ENCODE results near the gene MNX1. TPM values are rescaled to one million over a fixed set of nuclear protein-coding genes. Genes with fewer than 3 reads are reported as not detected.

The MNX1 gene
- total RNA-seq, 2 experiments from 2014 or later, result 4.4 to 4.7 TPM

DNA sequence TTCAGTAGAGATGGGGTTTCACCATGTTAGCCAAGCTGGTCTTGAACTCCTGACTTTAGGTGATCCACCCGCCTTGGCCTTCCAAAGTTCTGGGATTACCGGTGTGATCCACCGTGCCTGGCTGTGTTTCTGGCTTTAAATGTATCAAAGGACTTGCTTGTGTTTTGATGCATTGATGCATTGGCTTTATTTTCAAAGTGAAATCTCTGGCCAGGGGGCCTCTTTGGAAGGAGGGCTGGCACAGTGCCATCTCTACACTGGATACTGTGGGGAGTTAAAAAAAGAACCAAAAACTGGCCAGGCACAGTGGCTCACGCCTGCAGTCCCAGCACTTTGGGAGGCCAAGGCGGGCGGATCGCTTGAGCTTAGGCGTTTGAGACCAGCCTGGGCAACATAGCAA, 16.0 kb downstream of the MNX1 start:
- Histone ChIP-seq H3K36me3 (ENCODE audit: insufficient read depth, low read length) (no peaks in the 10 kb centered on the region), H3K4me1 (ENCODE audit: insufficient read depth, low read length, poor library complexity, severe bottlenecking) (peaks cover 3% of the 10 kb centered on the region), H3K9me3 (ENCODE audit: low read length) (no peaks in the 10 kb centered on the region), H4K20me1 (ENCODE audit: insufficient read depth, low read length) (no peaks in the 10 kb centered on the region), H3K9me2 (ENCODE audit: insufficient read depth, low read length) (no peaks in the 10 kb centered on the region), H3K4me3 (ENCODE audit: low read depth, low read length, poor library complexity, severe bottlenecking) (no peak overlapping the region), H3K27ac (ENCODE audit: low read depth, low read length, poor library complexity, severe bottlenecking) (no peak overlapping the region), H2AFZ (ENCODE audit: low read length) (no peak overlapping the region), H3K79me2 (ENCODE audit: insufficient read depth, low read depth, low read length) (no peaks in the 10 kb centered on the region), H3K4me2 (ENCODE audit: low read length) (no peak overlapping the region)
- BruUV-seq (replicated peaks), result no TSS peak
- intact Hi-C loops (cut with micrococcal nuclease; ENCODE audit: unreplicated experiment), result no loop called here
- ChIA-PET CTCF (ENCODE audit: unreplicated experiment) (no interaction called here), POLR2A (no interaction called here)
- DNase-seq (ENCODE audit: low spot score), result no peak
- TF ChIP-seq, protein P1, sequence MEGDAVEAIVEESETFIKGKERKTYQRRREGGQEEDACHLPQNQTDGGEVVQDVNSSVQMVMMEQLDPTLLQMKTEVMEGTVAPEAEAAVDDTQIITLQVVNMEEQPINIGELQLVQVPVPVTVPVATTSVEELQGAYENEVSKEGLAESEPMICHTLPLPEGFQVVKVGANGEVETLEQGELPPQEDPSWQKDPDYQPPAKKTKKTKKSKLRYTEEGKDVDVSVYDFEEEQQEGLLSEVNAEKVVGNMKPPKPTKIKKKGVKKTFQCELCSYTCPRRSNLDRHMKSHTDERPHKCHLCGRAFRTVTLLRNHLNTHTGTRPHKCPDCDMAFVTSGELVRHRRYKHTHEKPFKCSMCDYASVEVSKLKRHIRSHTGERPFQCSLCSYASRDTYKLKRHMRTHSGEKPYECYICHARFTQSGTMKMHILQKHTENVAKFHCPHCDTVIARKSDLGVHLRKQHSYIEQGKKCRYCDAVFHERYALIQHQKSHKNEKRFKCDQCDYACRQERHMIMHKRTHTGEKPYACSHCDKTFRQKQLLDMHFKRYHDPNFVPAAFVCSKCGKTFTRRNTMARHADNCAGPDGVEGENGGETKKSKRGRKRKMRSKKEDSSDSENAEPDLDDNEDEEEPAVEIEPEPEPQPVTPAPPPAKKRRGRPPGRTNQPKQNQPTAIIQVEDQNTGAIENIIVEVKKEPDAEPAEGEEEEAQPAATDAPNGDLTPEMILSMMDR (conservative IDR thresholded peaks at IDR 0.05; ENCODE audit: low read length), result no peak
- TF ChIP-seq EZH2phosphoT487 (IDR thresholded peaks at IDR 0.05; ENCODE audit: borderline replicate concordance, low read depth, low read length), result no peak

DNA sequence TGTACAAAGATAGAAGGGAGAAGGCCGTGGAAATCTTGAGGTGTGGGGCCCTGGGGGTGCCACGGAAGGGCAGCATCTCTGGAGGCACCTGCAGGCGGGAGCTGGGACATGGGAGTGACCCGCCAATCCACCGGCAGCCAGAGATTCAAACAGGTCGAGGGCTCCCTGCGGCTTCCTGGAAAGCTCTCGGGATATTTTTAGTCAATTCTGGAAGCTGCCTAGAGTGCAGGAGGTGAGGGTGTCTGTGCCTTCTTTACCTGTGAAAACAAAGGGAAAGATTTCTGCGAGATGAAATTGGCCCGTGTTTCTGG, 16.6 kb downstream of the MNX1 start:
- Histone ChIP-seq H3K79me2 (ENCODE audit: insufficient read depth, low read depth, low read length) (no peaks in the 10 kb centered on the region), H4K20me1 (ENCODE audit: insufficient read depth, low read length) (no peaks in the 10 kb centered on the region), H3K9me2 (ENCODE audit: insufficient read depth, low read length) (no peaks in the 10 kb centered on the region), H3K27ac (ENCODE audit: low read depth, low read length, poor library complexity, severe bottlenecking) (no peak overlapping the region), H3K4me2 (ENCODE audit: low read length) (no peak overlapping the region), H3K9me3 (ENCODE audit: low read length) (no peaks in the 10 kb centered on the region), H3K4me1 (ENCODE audit: insufficient read depth, low read length, poor library complexity, severe bottlenecking) (peaks cover 3% of the 10 kb centered on the region), H3K36me3 (ENCODE audit: insufficient read depth, low read length) (no peaks in the 10 kb centered on the region), H3K4me3 (ENCODE audit: low read depth, low read length, poor library complexity, severe bottlenecking) (no peak overlapping the region), H2AFZ (ENCODE audit: low read length) (no peak overlapping the region)
- TF ChIP-seq, protein P1 (conservative IDR thresholded peaks at IDR 0.05; ENCODE audit: low read length), result no peak
- TF ChIP-seq EZH2phosphoT487 (IDR thresholded peaks at IDR 0.05; ENCODE audit: borderline replicate concordance, low read depth, low read length), result no peak
- DNase-seq (ENCODE audit: low spot score), result no peak
- ChIA-PET CTCF (ENCODE audit: unreplicated experiment) (no interaction called here), POLR2A (no interaction called here)
- no TSS peak for BruUV-seq (replicated peaks)
- intact Hi-C loops (cut with micrococcal nuclease; ENCODE audit: unreplicated experiment), result no loop called here

DNA sequence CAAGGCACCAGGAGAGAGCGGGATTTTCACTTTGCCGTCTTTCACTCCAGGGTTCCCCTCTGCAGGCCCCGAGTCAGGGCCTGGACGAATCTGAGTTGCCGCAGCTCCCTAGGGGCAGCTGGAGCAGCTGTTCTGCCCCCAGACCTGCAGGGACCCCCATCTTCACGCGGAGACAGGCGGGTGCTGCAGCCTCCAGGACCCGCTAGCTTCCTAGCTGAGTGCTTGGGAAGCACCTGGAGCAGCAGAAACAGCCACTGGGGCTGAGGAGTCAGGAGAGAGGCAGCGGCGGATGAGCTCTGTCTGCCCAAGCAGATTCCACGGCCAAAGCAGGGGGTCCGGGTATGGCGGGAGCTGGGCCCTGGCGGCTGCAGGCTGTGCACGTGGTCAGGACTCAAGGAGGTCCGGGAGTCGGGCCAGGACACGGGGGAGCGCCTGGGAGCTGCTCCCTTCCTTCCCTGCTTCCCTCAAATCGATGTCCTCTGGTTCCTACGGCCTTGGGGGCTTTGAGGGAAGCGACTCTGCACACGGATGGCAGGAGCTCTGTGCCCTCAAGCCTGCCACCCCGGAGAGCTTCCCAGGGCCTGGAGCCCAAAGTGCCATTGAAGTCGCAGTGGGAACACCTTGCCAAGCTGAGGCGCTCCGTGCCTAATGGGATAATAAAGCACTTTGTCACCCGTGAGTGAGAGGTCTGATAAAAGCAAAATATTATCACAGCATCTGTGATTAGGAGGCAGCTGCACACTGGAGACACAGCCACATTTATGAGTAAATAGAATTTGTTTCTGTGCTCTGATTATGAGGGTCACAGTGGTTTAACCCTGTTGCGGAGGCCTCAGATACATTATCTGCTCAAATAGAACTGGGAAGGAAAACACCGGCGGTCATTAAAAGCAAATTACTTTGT, 17.2 kb downstream of the MNX1 start:
- Histone ChIP-seq H3K79me2 (ENCODE audit: insufficient read depth, low read depth, low read length) (no peaks in the 10 kb centered on the region), H3K9me2 (ENCODE audit: insufficient read depth, low read length) (no peaks in the 10 kb centered on the region), H3K4me3 (ENCODE audit: low read depth, low read length, poor library complexity, severe bottlenecking) (no peak overlapping the region), H3K27ac (ENCODE audit: low read depth, low read length, poor library complexity, severe bottlenecking) (no peak overlapping the region), H3K36me3 (ENCODE audit: insufficient read depth, low read length) (no peaks in the 10 kb centered on the region), H3K9me3 (ENCODE audit: low read length) (no peaks in the 10 kb centered on the region), H3K4me1 (ENCODE audit: insufficient read depth, low read length, poor library complexity, severe bottlenecking) (peaks cover 3% of the 10 kb centered on the region), H4K20me1 (ENCODE audit: insufficient read depth, low read length) (no peaks in the 10 kb centered on the region), H3K4me2 (ENCODE audit: low read length) (no peak overlapping the region), H2AFZ (ENCODE audit: low read length) (no peak overlapping the region)
- ChIA-PET CTCF (ENCODE audit: unreplicated experiment) (interaction anchor here (0.7 kb wide), 1 partner anchor 17 kb away, joined by 4 read pairs; the partner anchor contains the start of gene MNX1), POLR2A (interaction anchor here (0.7 kb wide), 1 partner anchor 72 kb away, joined by 3 read pairs; no protein-coding TSS in a partner anchor)
- intact Hi-C loops (cut with micrococcal nuclease; ENCODE audit: unreplicated experiment), result no loop called here
- no peak for TF ChIP-seq EZH2phosphoT487 (IDR thresholded peaks at IDR 0.05; ENCODE audit: borderline replicate concordance, low read depth, low read length)
- TF ChIP-seq, protein P1 (conservative IDR thresholded peaks at IDR 0.05; ENCODE audit: low read length), result no peak
- no peak for DNase-seq (ENCODE audit: low spot score)
- no TSS peak for BruUV-seq (replicated peaks)

All from OCI-LY7 (cell line).